HG03064 (cell line): ENCODE results near the gene TPM1.
"Not testable (repeated sequence)": the region's sequence is repeated elsewhere in the genome, so short reads cannot be mapped to it uniquely, and the experiment has no call there.

ENCODE experiments used
- ATAC-seq: cut with Tn5 transposase; IDR thresholded peaks from one replicate; pipeline ENCODE4 v1.9.1; 2021; ENCODE audit warnings: low read depth; ENCODE audit not compliant: unreplicated experiment

The TPM1 gene

DNA sequence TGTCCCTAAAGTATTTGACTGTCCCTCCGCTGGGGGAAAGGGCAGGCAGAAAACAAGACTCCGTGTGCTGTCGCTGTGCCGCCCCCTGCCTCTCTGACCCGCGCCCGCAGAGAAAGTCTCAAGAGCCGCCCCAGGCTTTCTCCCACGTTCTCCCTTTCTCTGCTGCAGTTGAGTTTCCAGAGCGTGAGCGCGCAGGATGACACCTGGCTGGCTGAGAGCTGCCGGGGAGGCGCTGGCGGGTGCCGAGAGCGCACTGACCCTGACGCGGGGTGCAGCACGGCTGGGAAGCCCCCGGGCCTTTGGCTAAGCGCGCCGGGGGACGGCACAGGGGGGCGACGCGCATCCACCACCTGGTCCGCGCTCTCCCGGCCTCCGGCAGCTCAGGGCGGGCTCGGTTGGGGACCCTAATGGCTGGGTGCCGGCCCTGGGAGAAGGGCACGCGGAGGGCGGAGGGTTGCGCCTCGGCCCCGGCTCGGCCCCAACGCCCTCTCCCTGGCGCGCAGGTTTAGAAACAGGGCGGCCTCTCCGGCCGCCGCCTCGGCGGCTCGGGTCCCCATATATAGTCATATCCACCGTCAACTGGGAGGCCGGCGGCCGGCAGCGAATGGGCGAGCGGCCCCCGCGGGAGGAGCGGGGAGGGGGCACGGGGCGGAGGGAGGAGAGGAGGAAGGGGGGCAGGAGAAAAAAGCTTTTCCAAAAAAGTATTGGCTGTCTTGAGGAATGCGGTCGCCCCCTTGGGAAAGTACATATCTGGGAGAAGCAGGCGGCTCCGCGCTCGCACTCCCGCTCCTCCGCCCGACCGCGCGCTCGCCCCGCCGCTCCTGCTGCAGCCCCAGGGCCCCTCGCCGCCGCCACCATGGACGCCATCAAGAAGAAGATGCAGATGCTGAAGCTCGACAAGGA is at the start of gene TPM1:
Gene TPM1 (plus strand): TSS at position 774 of the 903 bp plus-strand sequence. CDS start 83 bp downstream, at position 857.
- ATAC-seq: no peak

GRCh38 chr15:62993066-62993465 is 49.5 kb upstream of the TPM1 start:
- no peak for ATAC-seq

DNA sequence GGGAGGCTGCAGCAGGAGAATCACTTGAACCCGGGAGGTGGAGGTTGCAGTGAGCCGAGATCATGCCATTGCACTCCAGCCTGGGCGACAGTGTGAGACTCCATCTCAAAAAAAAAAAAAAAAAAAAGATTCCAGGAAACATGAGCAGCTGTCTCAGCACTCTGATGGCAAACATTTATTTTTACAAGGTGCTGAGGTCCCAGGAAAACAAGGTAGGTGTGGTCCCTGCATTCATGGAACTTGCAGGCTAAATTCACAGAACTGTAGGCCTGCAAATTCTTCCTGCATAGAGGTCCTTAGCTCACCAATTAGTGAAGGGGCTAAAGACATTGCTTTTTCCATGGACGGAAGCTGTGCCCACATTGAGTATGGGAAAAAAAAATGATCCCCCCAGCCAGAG is 48.9 kb upstream of the TPM1 start:
- not testable (repeated sequence) for ATAC-seq

DNA sequence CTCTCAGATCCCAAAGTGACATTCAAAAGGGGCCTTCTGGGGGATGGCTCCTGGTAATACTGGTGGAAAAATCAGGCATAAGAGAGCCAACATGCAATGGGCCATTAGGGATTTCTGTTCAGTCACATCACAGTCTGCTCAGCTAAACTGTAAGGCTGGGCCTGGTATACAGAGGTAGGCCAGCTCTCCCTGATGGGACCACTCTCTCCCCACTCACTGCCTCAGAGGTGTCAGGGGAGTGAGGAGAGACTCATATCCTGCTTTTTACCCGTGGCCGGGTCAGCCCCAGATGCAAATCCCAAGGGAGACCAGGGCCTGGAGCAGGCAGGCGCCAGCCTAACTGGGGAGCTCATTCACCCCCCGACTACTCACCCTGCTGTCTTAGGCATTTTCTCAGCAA is 48.1 kb upstream of the TPM1 start:
- no peak for ATAC-seq

DNA sequence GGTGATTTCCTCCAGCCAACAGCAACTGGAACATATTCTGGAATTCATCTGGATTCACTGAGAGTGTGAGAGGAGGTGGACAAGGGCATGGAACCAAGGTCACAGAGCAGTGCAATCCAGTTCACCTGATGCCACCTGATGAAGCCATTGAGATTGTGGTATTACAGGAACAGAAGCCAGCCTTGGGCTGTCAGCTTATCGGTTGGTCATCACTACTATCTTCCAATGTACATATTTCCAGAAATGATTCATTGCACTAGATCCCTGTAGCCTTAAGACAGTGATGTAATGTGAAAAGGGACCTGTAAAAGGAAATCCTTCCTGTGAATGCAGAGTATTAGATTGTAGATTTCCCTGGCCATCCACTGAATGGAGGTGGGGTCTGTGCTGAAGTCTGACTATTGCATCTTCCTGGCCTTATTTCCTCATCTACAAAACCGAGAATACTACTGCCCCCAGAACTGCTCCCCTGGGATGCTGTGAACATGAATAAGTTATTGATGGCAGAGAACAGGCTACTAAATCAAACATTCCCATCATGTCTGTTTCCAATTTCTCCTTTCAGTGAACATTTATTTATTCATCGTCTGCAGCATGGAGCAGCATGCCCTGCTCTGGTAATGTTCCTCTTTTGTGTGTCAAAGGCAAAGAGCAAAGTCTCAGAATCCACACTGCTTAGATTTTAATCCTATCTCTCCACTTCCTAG is 47.4 kb upstream of the TPM1 start:
- ATAC-seq: no peak

DNA sequence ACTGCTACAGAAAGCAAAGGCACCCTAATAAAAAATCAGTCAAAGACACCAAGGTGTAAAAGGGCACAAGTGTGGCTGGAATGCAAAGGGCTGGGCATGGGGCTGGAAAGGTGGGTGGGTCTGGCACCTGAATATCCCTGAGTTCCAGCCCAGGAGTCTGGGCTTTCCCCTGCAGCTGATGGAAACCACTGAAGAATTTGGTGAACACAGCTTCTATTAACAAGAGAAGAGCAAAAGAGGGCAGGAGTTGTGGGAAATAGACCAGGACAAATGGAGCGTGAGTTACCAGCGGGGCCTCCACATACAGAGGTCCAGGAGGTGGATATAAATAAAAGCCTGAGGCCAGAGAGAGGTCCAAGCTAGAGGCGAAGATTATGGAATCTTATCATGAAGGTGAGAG is 45.1 kb upstream of the TPM1 start:
- no peak for ATAC-seq

DNA sequence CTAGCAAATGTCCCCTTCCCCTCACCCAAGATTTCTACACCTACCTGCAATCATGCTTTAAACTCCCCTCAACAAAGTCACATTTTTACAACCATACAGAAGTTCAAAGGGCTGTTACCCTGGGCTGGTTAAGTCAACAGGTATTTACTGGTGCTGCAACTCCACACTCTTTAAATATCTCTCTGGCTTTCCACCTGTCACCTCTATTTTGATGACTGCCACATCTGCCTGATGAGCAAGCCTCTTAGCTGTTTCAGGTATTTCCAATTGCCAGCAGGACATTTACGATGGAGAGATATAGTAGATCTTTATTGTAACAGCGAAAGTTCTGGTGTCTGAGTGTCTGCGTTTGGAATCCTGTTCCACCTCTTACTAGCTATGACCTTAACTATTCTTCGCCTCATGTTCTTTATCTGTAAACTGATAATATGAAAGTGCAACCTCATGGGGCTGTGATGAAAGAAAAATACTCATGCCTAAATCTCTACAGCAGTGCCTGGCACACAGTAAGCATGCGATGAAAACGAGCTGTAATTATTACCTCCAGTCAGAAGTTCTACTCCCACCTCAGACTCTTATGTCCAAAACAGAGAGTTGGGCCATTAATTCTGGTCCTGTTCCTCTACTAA is 44.2 kb upstream of the TPM1 start:
- no peak for ATAC-seq

DNA sequence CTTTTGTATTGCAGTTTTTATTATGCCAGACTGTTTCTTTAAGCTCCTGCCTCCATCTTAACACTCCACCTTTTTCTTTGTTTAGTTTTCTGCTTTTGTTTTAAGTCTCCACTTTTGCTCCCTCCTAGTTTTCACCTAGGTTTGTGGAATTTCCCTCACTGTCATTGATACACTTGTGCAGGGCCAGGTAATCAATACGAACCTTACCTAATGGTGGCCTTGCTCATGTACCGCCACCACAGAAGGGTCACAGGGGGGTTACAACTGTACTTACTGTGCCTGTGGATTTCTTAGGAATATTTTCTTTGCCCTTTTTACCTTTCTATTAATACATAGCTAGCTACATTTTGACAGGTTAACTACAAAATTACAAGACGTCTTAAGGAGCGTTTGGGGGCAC is 43.4 kb upstream of the TPM1 start:
- ATAC-seq: no peak

- no peak for ATAC-seq
Measured at GRCh38 chr15:62999923-63000561, 42.5 kb upstream of the TPM1 start.

GRCh38 chr15:63000706-63001105 is 41.8 kb upstream of the TPM1 start:
- ATAC-seq: no peak

GRCh38 chr15:63004211-63004610 is 38.3 kb upstream of the TPM1 start:
- no peak for ATAC-seq

- ATAC-seq: no peak
Measured at GRCh38 chr15:63006032-63006878, 36.3 kb upstream of the TPM1 start.

- ATAC-seq: no peak
Measured at GRCh38 chr15:63008333-63009049, 34.1 kb upstream of the TPM1 start.

DNA sequence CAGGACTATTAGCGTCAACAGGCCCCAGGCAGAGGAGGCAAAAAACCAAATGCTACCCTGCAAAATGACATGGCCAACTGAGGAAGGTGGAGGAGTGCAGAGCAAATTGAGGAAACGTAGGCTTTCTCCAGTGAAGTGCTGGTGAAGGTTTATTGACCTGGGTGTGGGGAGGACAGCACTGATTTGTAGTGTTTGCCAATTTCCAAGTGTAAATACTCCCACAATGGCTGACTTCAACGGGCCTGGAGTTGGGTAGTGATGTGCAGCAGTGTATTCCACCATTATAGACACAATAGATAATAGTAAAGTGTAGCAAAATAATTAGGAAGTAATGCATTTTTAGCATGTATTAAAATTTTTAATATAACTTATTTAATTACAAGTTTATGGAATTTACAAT is 32.2 kb upstream of the TPM1 start:
- no peak for ATAC-seq

GRCh38 chr15:63010920-63011693 is 31.4 kb upstream of the TPM1 start:
- no peak for ATAC-seq

- ATAC-seq: no peak
Measured at GRCh38 chr15:63012444-63012843, 30.1 kb upstream of the TPM1 start.

DNA sequence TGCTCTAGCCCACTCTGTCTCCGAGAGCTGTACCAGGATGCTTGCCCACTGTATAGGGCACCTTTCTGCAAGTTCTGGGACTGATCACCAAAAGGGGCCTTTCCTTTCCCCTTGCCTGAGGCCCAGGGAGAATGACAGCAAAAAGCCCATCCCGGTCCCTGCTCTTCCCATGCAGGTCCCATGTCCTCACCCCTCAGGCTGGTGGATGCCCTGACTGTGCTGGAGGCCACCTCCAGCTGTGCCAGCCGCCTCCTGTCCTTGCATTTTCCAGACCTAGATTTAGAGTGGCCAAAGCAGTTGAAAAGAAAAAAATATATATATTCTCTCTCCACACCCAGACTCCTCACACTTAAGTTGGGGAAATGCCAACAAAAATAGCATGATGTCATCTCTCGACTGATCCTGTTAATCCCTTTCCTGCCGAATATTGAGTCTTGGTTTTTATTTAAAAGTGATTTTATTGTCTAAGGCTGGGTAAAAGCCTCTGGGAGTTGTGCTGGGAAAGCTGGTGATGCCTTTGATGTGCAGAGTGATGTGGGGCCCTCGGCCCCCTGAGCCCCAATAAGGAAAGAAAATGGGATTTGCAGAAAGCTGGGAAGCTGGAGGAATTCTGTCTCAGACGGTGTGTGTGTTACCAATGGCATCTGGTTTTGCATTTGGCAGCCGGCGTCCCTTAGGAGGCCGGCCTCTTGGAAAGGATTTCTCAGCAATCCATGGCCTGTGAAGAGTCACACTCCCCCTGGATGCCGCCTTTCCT is 29.3 kb upstream of the TPM1 start:
- no peak for ATAC-seq

GRCh38 chr15:63014578-63014977 is 28.0 kb upstream of the TPM1 start:
- no peak for ATAC-seq
